DND-41 (cell line): ENCODE results near the gene SLC9C2.

Experiments used
- ATAC-seq: fragments of 200-7000 bp; cut with Tn5 transposase; 3 replicates; pipeline ENCODE4 v1.9.1; 2021; ENCODE audit warnings: low read depth; ENCODE audit not compliant: insufficient read depth
- DNase-seq: peaks from one replicate; pipeline ENCODE4 v3.0.0-alpha.2; 2020
- H2AFZ ChIP-seq: 2 replicates; pipeline ENCODE4 v1.6.0; 2012; ENCODE audit warnings: low read depth, low read length
- H3K27ac ChIP-seq: 2 replicates; pipeline ENCODE4 v1.5.1; 2012; ENCODE audit warnings: low read length, inconsistent platforms
- H3K27me3 ChIP-seq: fragments of 200-600 bp; sonication (generic); 2 replicates; pipeline ENCODE4 v1.6.0; 2012; ENCODE audit warnings: low read length, mild to moderate bottlenecking, inconsistent platforms; ENCODE audit not compliant: insufficient read depth, poor library complexity
- H3K36me3 ChIP-seq: 2 replicates; pipeline ENCODE4 v1.5.1; 2012; ENCODE audit warnings: low read length, inconsistent platforms; ENCODE audit not compliant: insufficient read depth
- H3K4me1 ChIP-seq: 2 replicates; pipeline ENCODE4 v1.5.1; 2012; ENCODE audit warnings: mild to moderate bottlenecking, low read length; ENCODE audit not compliant: insufficient read depth
- H3K4me2 ChIP-seq: 2 replicates; pipeline ENCODE4 v1.6.0; 2012; ENCODE audit warnings: mild to moderate bottlenecking, moderate library complexity, low read length, inconsistent platforms; ENCODE audit not compliant: insufficient read depth
- H3K4me3 ChIP-seq, 2 experiments: fragments of 200-600 bp in 1 of 2; shearing (Covaris generic) in 1 of 2; 2 replicates each; pipeline ENCODE4 v1.5.1; 2012 to 2016; ENCODE audit warnings: inconsistent platforms in 2 of 2, low read length in 2 of 2, mild to moderate bottlenecking in 2 of 2, low read depth in 1 of 2, moderate library complexity in 1 of 2
- H3K79me2 ChIP-seq: 2 replicates; pipeline ENCODE4 v1.6.0; 2012; ENCODE audit warnings: low read length, inconsistent platforms; ENCODE audit not compliant: insufficient read depth
- H3K9ac ChIP-seq: 2 replicates; pipeline ENCODE4 v1.6.0; 2012; ENCODE audit warnings: low read depth, mild to moderate bottlenecking, inconsistent platforms, low read length, moderate library complexity
- H3K9me3 ChIP-seq: 2 replicates; pipeline ENCODE4 v1.5.1; 2012; ENCODE audit warnings: low read length, moderate library complexity, mild to moderate bottlenecking, inconsistent platforms; ENCODE audit not compliant: insufficient read depth, severe bottlenecking
- H4K20me1 ChIP-seq: 2 replicates; pipeline ENCODE4 v1.6.0; 2012; ENCODE audit warnings: low read length; ENCODE audit not compliant: insufficient read depth
- EZH2 ChIP-seq: IDR thresholded peaks from 3 replicates; pipeline ENCODE4 v1.6.1; 2012; ENCODE audit warnings: borderline replicate concordance, low read depth, mild to moderate bottlenecking, moderate library complexity, low read length, inconsistent platforms; ENCODE audit not compliant: severe bottlenecking
- TF ChIP-seq, protein P1 (sequence below): IDR thresholded peaks from 2 replicates; pipeline ENCODE4 v1.5.1; 2012; ENCODE audit warnings: borderline replicate concordance, low read length, moderate library complexity, mild to moderate bottlenecking; ENCODE audit not compliant: poor library complexity, severe bottlenecking; ENCODE audit errors: extremely low read depth

The SLC9C2 gene

GRCh38 chr1:173580071-173580470 lies 22.8 kb downstream of the SLC9C2 start:
- ATAC-seq = no peak

DNA sequence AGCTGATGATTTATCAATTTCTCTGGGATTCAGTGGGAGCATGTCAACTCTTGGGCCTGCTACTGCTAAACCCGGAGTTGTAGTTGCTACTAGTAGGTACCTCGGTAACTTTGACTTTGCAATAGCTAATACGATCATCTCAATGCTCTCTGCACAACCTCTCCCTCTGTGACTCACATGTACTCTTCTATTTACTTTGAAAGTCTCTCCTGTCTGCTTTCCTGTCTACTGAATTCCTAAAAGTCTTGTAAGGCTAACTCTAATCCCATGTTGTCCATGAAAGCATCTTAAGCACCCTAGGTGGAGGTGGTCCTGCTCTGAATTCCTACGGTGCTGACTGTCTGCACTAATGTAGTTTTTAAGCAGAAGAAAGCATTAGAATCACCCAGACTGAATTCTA lies 29.3 kb downstream of the SLC9C2 start:
- no peaks in the 10 kb centered on the region for H3K36me3 ChIP-seq
- H3K9ac ChIP-seq = no peak overlapping the region
- no peaks in the 10 kb centered on the region for H3K79me2 ChIP-seq
- no peak overlapping the region for H3K4me2 ChIP-seq
- H3K9me3 ChIP-seq = no peaks in the 10 kb centered on the region
- no peak for ATAC-seq
- H2AFZ ChIP-seq = no peak overlapping the region
- no peak for TF ChIP-seq EZH2
- TF ChIP-seq, protein P1, sequence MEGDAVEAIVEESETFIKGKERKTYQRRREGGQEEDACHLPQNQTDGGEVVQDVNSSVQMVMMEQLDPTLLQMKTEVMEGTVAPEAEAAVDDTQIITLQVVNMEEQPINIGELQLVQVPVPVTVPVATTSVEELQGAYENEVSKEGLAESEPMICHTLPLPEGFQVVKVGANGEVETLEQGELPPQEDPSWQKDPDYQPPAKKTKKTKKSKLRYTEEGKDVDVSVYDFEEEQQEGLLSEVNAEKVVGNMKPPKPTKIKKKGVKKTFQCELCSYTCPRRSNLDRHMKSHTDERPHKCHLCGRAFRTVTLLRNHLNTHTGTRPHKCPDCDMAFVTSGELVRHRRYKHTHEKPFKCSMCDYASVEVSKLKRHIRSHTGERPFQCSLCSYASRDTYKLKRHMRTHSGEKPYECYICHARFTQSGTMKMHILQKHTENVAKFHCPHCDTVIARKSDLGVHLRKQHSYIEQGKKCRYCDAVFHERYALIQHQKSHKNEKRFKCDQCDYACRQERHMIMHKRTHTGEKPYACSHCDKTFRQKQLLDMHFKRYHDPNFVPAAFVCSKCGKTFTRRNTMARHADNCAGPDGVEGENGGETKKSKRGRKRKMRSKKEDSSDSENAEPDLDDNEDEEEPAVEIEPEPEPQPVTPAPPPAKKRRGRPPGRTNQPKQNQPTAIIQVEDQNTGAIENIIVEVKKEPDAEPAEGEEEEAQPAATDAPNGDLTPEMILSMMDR = no peak
- no peak overlapping the region for H3K27ac ChIP-seq
- DNase-seq = no peak
- no peaks in the 10 kb centered on the region for H3K27me3 ChIP-seq
- H4K20me1 ChIP-seq = no peaks in the 10 kb centered on the region
- no peak overlapping the region for H3K4me3 ChIP-seq
- H3K4me1 ChIP-seq = peaks cover 15% of the 10 kb centered on the region

More at GRCh38 chr1:173580071-173580470, 22.8 kb downstream of the SLC9C2 start:
- TF ChIP-seq EZH2 = no peak
- TF ChIP-seq, protein P1 = no peak
- Histone ChIP-seq H3K4me2 (no peak overlapping the region), H3K4me3 (no peak overlapping the region), H3K27me3 (peaks cover 3% of the 10 kb centered on the region), H2AFZ (no peak overlapping the region), H3K79me2 (no peaks in the 10 kb centered on the region), H3K36me3 (no peaks in the 10 kb centered on the region), H3K27ac (no peak overlapping the region), H3K9ac (no peak overlapping the region), H4K20me1 (no peaks in the 10 kb centered on the region), H3K4me1 (no peaks in the 10 kb centered on the region), H3K9me3 (no peaks in the 10 kb centered on the region)
- DNase-seq = no peak

DNA sequence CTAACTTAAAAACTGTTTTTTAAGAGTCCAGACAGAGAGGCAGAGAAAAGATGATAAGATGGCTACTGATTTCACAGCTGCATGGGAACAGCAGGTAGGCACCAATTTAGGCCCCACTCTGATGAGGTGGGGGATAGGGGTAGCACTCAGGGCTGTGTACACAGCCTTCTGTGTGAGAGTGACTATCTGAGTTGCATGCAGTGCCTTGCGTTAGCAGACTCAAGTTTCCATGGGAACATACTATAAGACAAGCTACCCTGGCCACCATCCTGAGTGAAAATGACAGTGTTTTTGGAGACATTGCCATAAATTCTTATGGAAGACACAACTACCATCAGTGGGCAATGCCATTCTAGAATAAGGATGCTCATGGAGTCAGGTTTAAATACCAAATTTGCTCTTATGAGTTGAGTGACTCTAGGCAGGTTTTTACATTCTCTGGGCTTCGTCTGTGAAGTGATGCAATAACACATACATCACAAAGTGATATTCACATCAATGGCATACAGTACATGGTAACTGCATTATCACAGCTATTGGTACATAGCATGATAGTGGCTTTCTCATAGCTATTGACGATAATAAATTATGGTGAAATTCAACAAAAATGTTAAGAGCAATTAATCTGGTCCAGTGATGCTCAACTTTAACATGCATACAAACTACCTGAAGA lies 30.5 kb downstream of the SLC9C2 start:
- no peaks in the 10 kb centered on the region for H3K27me3 ChIP-seq
- H3K4me3 ChIP-seq = no peak overlapping the region
- ATAC-seq = no peak
- no peak overlapping the region for H3K9ac ChIP-seq
- no peak overlapping the region for H3K27ac ChIP-seq
- H2AFZ ChIP-seq = no peak overlapping the region
- H3K4me2 ChIP-seq = no peak overlapping the region
- H3K9me3 ChIP-seq = no peaks in the 10 kb centered on the region
- no peak for TF ChIP-seq EZH2
- TF ChIP-seq, protein P1 = no peak
- no peaks in the 10 kb centered on the region for H4K20me1 ChIP-seq
- no peaks in the 10 kb centered on the region for H3K79me2 ChIP-seq
- H3K36me3 ChIP-seq = no peaks in the 10 kb centered on the region
- no peak for DNase-seq
- H3K4me1 ChIP-seq = peaks cover 15% of the 10 kb centered on the region
